HepG2 (cell line): ENCODE results near the gene SLC22A31. TPM values are rescaled to one million over a fixed set of nuclear protein-coding genes. Genes with fewer than 3 reads are reported as not detected.

ENCODE experiments used
- ARID4A ChIP-seq: sonication (generic); formaldehyde crosslinking; IDR thresholded peaks from 2 replicates; pipeline ENCODE4 v1.5.0; 2020; ENCODE audit warnings: mild to moderate bottlenecking, missing genetic modification reagents, borderline replicate concordance
- DNMT3B ChIP-seq: conservative IDR thresholded peaks from 2 replicates; pipeline ENCODE4 v1.6.1; 2016; ENCODE audit warnings: missing biosample characterization, control low read depth
- EZH2 ChIP-seq: conservative IDR thresholded peaks from 2 replicates; pipeline ENCODE4 v1.6.1; 2012; ENCODE audit warnings: mild to moderate bottlenecking, low read depth, low read length, moderate library complexity
- GABPB1 ChIP-seq: IDR thresholded peaks from 2 replicates; pipeline ENCODE4 v1.6.1; 2016; ENCODE audit warnings: mild to moderate bottlenecking, missing genetic modification reagents, moderate library complexity, missing compliant biosample characterization
- GZF1 ChIP-seq: sonication (generic); formaldehyde crosslinking; IDR thresholded peaks from 2 replicates; pipeline ENCODE4 v1.5.1; 2020; ENCODE audit warnings: mild to moderate bottlenecking, missing genetic modification reagents
- HNRNPK ChIP-seq: fragments of 200-400 bp; formaldehyde crosslinking; IDR thresholded peaks from 2 replicates; pipeline ENCODE4 v1.6.1; 2018; ENCODE audit warnings: low read length, low read depth, moderate library complexity, mild to moderate bottlenecking; ENCODE audit not compliant: poor library complexity, severe bottlenecking
- KAT7 ChIP-seq: IDR thresholded peaks from 2 replicates; pipeline ENCODE4 v1.6.1; 2018; ENCODE audit warnings: borderline replicate concordance, missing compliant biosample characterization
- MBD4 ChIP-seq: IDR thresholded peaks from 2 replicates; pipeline ENCODE4 v1.6.1; 2012; ENCODE audit warnings: low read length, inconsistent platforms, borderline replicate concordance
- NRL ChIP-seq: sonication (generic); formaldehyde crosslinking; IDR thresholded peaks from 2 replicates; pipeline ENCODE4 v1.5.0; 2020; ENCODE audit warnings: missing genetic modification reagents, mild to moderate bottlenecking, moderate library complexity, borderline replicate concordance
- PHF5A ChIP-seq: IDR thresholded peaks from one replicate; pipeline ENCODE4 v1.6.1; 2018; ENCODE audit warnings: low read depth, missing genetic modification reagents; ENCODE audit not compliant: unreplicated experiment
- POGZ ChIP-seq: sonication (generic); formaldehyde crosslinking; IDR thresholded peaks from 2 replicates; pipeline ENCODE4 v1.4.0; 2020; ENCODE audit warnings: mild to moderate bottlenecking, missing genetic modification reagents
- PRDM15 ChIP-seq: sonication (generic); formaldehyde crosslinking; IDR thresholded peaks from 2 replicates; pipeline ENCODE4 v1.4.0; 2020; ENCODE audit warnings: missing genetic modification reagents
- SAFB2 ChIP-seq: sonication (generic); formaldehyde crosslinking; IDR thresholded peaks from 2 replicates; pipeline ENCODE4 v1.5.1; 2020; ENCODE audit warnings: missing genetic modification reagents, low read depth, mild to moderate bottlenecking, borderline replicate concordance
- TRIM24 ChIP-seq: sonication (generic); formaldehyde crosslinking; IDR thresholded peaks from 2 replicates; pipeline ENCODE4 v1.8.0; 2022; ENCODE audit warnings: mild to moderate bottlenecking, missing genetic modification reagents
- TSC22D2 ChIP-seq: sonication (generic); formaldehyde crosslinking; IDR thresholded peaks from 2 replicates; pipeline ENCODE4 v1.5.1; 2020; ENCODE audit warnings: missing genetic modification reagents, mild to moderate bottlenecking, borderline replicate concordance
- ZFY ChIP-seq: sonication (generic); formaldehyde crosslinking; IDR thresholded peaks from 2 replicates; pipeline ENCODE4 v1.4.0; 2020; ENCODE audit warnings: missing genetic modification reagents
- ZNF280B ChIP-seq: sonication (generic); formaldehyde crosslinking; IDR thresholded peaks from 2 replicates; pipeline ENCODE4 v1.5.0; 2020; ENCODE audit warnings: missing genetic modification reagents, mild to moderate bottlenecking, borderline replicate concordance
- ZNF547 ChIP-seq: sonication (generic); formaldehyde crosslinking; IDR thresholded peaks from 2 replicates; pipeline ENCODE4 v1.5.1; 2020; ENCODE audit warnings: mild to moderate bottlenecking, missing genetic modification reagents
- ZNF790 ChIP-seq: sonication (generic); formaldehyde crosslinking; IDR thresholded peaks from 2 replicates; pipeline ENCODE4 v1.8.0; 2022; ENCODE audit warnings: missing genetic modification reagents, mild to moderate bottlenecking, borderline replicate concordance
- polyA plus RNA-seq, 8 experiments: library from polyadenylated mRNA; depleted of rRNA in 3 of 8; stranded (reverse) in 7 of 8; unstranded in 1 of 8; fragments of >200 nt; fragmentation: Illumina TruSeq in 4 of 8; extraction: Trizol in 4 of 8; gene quantifications; 2 replicates each; pipeline versions ENCODE4 v1.2.1 to v1.2.3, GENCODE V29; 2011 to 2016; ENCODE audit warnings: low read depth in 4 of 8, missing spikeins in 1 of 8, mixed read lengths in 1 of 8; ENCODE audit not compliant: insufficient read depth in 1 of 8
- total RNA-seq, 5 experiments: library from RNA; depleted of rRNA; stranded (reverse); fragments of >200 nt; fragmentation: Illumina TruSeq; extraction: Trizol; gene quantifications; 2 replicates each; pipeline ENCODE4 v1.2.3, GENCODE V29; 2016; ENCODE audit warnings: low read depth in 1 of 5

The SLC22A31 gene
- total and polyA plus RNA-seq, 2 of the 13 experiments (the other 11 are each of a cell fraction or from before 2014, with no cell fraction given): 67.3 to 83.3 TPM

- TF ChIP-seq GZF1 (CRISPR knock-in tag) (no peak), EZH2 (peak; percentile 67; the same call in 1 of the 2 replicates), SAFB2 (peak; percentile 61; the same call in 1 of the 2 replicates), POGZ (CRISPR knock-in tag) (no peak), KAT7 (no peak), ZFY (no peak), DNMT3B (no peak), PRDM15 (no peak), PHF5A (CRISPR knock-in tag) (no peak), ARID4A (CRISPR knock-in tag) (no peak), MBD4 (no peak), ZNF547 (0 out of 2 replicates have a peak, but pooled peaks have one; percentile 12), GABPB1 (CRISPR knock-in tag) (peak; percentile 26; the same call in 1 of the 2 replicates), TRIM24 (CRISPR knock-in tag) (no peak), ZNF280B (CRISPR knock-in tag) (peak; percentile 35; the same call in 1 of the 2 replicates), HNRNPK (no peak), TSC22D2 (CRISPR knock-in tag) (no peak), ZNF790 (no peak), NRL (CRISPR knock-in tag) (peak; percentile 19; the same call in 1 of the 2 replicates)
These were observed 29.8 kb downstream of the SLC22A31 start (continued) for GRCh38 chr16:89170346-89171215.
